Brain microvascular endothelial cell (primary cell): ENCODE data around the gene WFDC6.

Experiments used
- DNase-seq: peaks from one replicate; pipeline ENCODE4 v3.0.0-alpha.2; 2020
- H3K27ac ChIP-seq: fragments of 250-450 bp; sonication (Bioruptor Pico); 2 replicates; pipeline ENCODE4 v1.5.1; 2020; ENCODE audit warnings: mild to moderate bottlenecking, moderate library complexity
- H3K27me3 ChIP-seq: fragments of 250-450 bp; sonication (Bioruptor Pico); replicated peaks from 2 replicates; pipeline ENCODE4 v1.5.1; 2020; ENCODE audit warnings: mild to moderate bottlenecking
- H3K36me3 ChIP-seq: fragments of 250-450 bp; sonication (Bioruptor Pico); replicated peaks from 2 replicates; pipeline ENCODE4 v1.5.1; 2020; ENCODE audit warnings: mild to moderate bottlenecking
- H3K4me3 ChIP-seq: 2 replicates; pipeline ENCODE4 v1.5.1; 2011; ENCODE audit warnings: low read depth, mild to moderate bottlenecking, control low read depth, low read length, moderate library complexity
- CTCF ChIP-seq: IDR thresholded peaks from 2 replicates; pipeline ENCODE4 v1.5.1; 2011; ENCODE audit warnings: low read depth, mild to moderate bottlenecking, moderate library complexity, low read length, control low read depth, inconsistent platforms; ENCODE audit errors: missing control alignments
- in situ Hi-C: cut with HindIII; loops from 2 replicates; pipeline ENCODE4 v1.10.0; 2017; ENCODE audit warnings: low sequenced_read_pairs, low pct_ligation_motif_present

The WFDC6 gene

GRCh38 chr20:45552456-45552855 lies 13.2 kb upstream of the WFDC6 start:
- no peak for TF ChIP-seq CTCF
- in situ Hi-C loops: no loop called here
- Histone ChIP-seq H3K4me3 (no peak overlapping the region), H3K27ac (no peak overlapping the region), H3K27me3 (no peaks in the 10 kb centered on the region), H3K36me3 (no peaks in the 10 kb centered on the region)
- DNase-seq: no peak

GRCh38 chr20:45550765-45551164 lies 11.5 kb upstream of the WFDC6 start:
- TF ChIP-seq CTCF: no peak
- H3K27me3 ChIP-seq: no peaks in the 10 kb centered on the region
- in situ Hi-C loops: no loop called here
- H3K36me3 ChIP-seq: no peaks in the 10 kb centered on the region
- DNase-seq: no peak
- no peak overlapping the region for H3K4me3 ChIP-seq
- H3K27ac ChIP-seq: no peak overlapping the region

- no peak for TF ChIP-seq CTCF
- Histone ChIP-seq H3K4me3 (no peak overlapping the region), H3K27me3 (no peaks in the 10 kb centered on the region), H3K36me3 (no peaks in the 10 kb centered on the region), H3K27ac (no peak overlapping the region)
- in situ Hi-C loops: no loop called here
- no peak for DNase-seq
These were observed 9.1 kb upstream of the WFDC6 start for GRCh38 chr20:45548410-45548809.

GRCh38 chr20:45547206-45547770 lies 8.0 kb upstream of the WFDC6 start, which contains the start of gene EPPIN:
EPPIN (minus strand) TSS chr20:45547401; CDS start chr20:45547357, 44 bp downstream.
- Histone ChIP-seq H3K4me3 (no peak within 1 kb of the TSS), H3K27ac (no peak within 1 kb of the TSS), H3K36me3 (no peaks in the 10 kb centered on the region), H3K27me3 (no peaks in the 10 kb centered on the region)
- no peak for TF ChIP-seq CTCF
- DNase-seq: no peak
- in situ Hi-C loops: no loop called here

GRCh38 chr20:45545754-45546453 lies 6.6 kb upstream of the WFDC6 start:
- in situ Hi-C loops: no loop called here
- no peak overlapping the region for H3K4me3 ChIP-seq
- peak; percentile 0 for DNase-seq
- no peaks in the 10 kb centered on the region for H3K27me3 ChIP-seq
- H3K27ac ChIP-seq: no peak overlapping the region
- TF ChIP-seq CTCF: peak; percentile 50
- H3K36me3 ChIP-seq: no peaks in the 10 kb centered on the region

- H3K4me3 ChIP-seq: no peak overlapping the region
- H3K27ac ChIP-seq: no peak overlapping the region
- no peaks in the 10 kb centered on the region for H3K36me3 ChIP-seq
- no peak for DNase-seq
- no peaks in the 10 kb centered on the region for H3K27me3 ChIP-seq
- in situ Hi-C loops: no loop called here
- TF ChIP-seq CTCF: no peak
These were observed 6.1 kb upstream of the WFDC6 start for GRCh38 chr20:45545351-45545750.
